NCI-H2081 treated with DMSO at 0.1 percent for 48 hours (cell line): Measurements from ENCODE around the gene TTC27.
"Not testable (repeated sequence)": the region's sequence is repeated elsewhere in the genome, so short reads cannot be mapped to it uniquely, and the experiment has no call there.

Source experiments
- DNase-seq: peaks from one replicate; lab custom pipeline; 2025; lab: John Stamatoyannopoulos, UW

TTC27 gene

GRCh38 chr2:32719933-32720716, 92.3 kb downstream of the TTC27 start:
- no peak for DNase-seq

- DNase-seq: no peak
These were observed 92.9 kb downstream of the TTC27 start for GRCh38 chr2:32720771-32721170.

- no peak for DNase-seq
These were observed 93.5 kb downstream of the TTC27 start for GRCh38 chr2:32721376-32721775.

GRCh38 chr2:32723467-32724079, 95.7 kb downstream of the TTC27 start:
- DNase-seq: no peak

- DNase-seq: not testable (repeated sequence)
These were observed 98.8 kb downstream of the TTC27 start for GRCh38 chr2:32726678-32727077.

- DNase-seq: no peak
These were observed 99.3 kb downstream of the TTC27 start for GRCh38 chr2:32727157-32727556.

GRCh38 chr2:32730958-32731357, 103.1 kb downstream of the TTC27 start:
- DNase-seq: not testable (repeated sequence)

- DNase-seq: no peak
These were observed 104.3 kb downstream of the TTC27 start for GRCh38 chr2:32732120-32732519.

GRCh38 chr2:32732912-32733472, 105.1 kb downstream of the TTC27 start:
- DNase-seq: no peak

GRCh38 chr2:32735348-32735747, 107.5 kb downstream of the TTC27 start:
- no peak for DNase-seq

- no peak for DNase-seq
These were observed 111.1 kb downstream of the TTC27 start for GRCh38 chr2:32738939-32739338.

GRCh38 chr2:32739664-32740063, 111.8 kb downstream of the TTC27 start:
- no peak for DNase-seq

- DNase-seq: no peak
These were observed 113.7 kb downstream of the TTC27 start for GRCh38 chr2:32741575-32741974.

- DNase-seq: no peak
These were observed 114.5 kb downstream of the TTC27 start for GRCh38 chr2:32742376-32742775.

GRCh38 chr2:32743480-32744236, 115.8 kb downstream of the TTC27 start:
- no peak for DNase-seq

- DNase-seq: no peak
These were observed 117.3 kb downstream of the TTC27 start for GRCh38 chr2:32745191-32745590.

- no peak for DNase-seq
These were observed 117.8 kb downstream of the TTC27 start for GRCh38 chr2:32745675-32746074.

GRCh38 chr2:32746669-32747068, 118.8 kb downstream of the TTC27 start:
- DNase-seq: no peak

GRCh38 chr2:32748158-32748557, 120.3 kb downstream of the TTC27 start:
- DNase-seq: no peak

GRCh38 chr2:32750880-32751279, 123.0 kb downstream of the TTC27 start:
- no peak for DNase-seq

- DNase-seq: no peak
These were observed 124.4 kb downstream of the TTC27 start for GRCh38 chr2:32752205-32752604.

GRCh38 chr2:32752952-32753351, 125.1 kb downstream of the TTC27 start:
- DNase-seq: no peak

GRCh38 chr2:32754676-32755075, 126.8 kb downstream of the TTC27 start:
- DNase-seq: not testable (repeated sequence)
